GM12865 (cell line): Measurements from ENCODE around the gene SLC25A15.

ENCODE experiments used
- DNase-seq: peaks from one replicate; pipeline ENCODE4 v3.0.0; 2010; ENCODE audit warnings: low read depth
- H3K4me3 ChIP-seq: 2 replicates; pipeline ENCODE4 v1.5.1; 2011; ENCODE audit warnings: mild to moderate bottlenecking, low read depth, low read length, control low read depth
- CTCF ChIP-seq: IDR thresholded peaks from 2 replicates; pipeline ENCODE4 v1.5.1; 2011; ENCODE audit warnings: low read length, control low read depth, low read depth, inconsistent platforms; ENCODE audit not compliant: insufficient read depth; ENCODE audit errors: missing control alignments

The SLC25A15 gene

GRCh38 chr13:40800559-40800958, 11.1 kb downstream of the SLC25A15 start:
- no peak for DNase-seq
- no peak overlapping the region for H3K4me3 ChIP-seq
- TF ChIP-seq CTCF, result no peak

GRCh38 chr13:40801255-40802217, 12.1 kb downstream of the SLC25A15 start:
- no peak overlapping the region for H3K4me3 ChIP-seq
- no peak for TF ChIP-seq CTCF
- DNase-seq, result no peak

- no peak overlapping the region for H3K4me3 ChIP-seq
- TF ChIP-seq CTCF, result no peak
- no peak for DNase-seq
Observed at GRCh38 chr13:40803316-40803715, 13.9 kb downstream of the SLC25A15 start.

GRCh38 chr13:40806241-40806640, 16.8 kb downstream of the SLC25A15 start:
- no peak overlapping the region for H3K4me3 ChIP-seq
- DNase-seq, result no peak
- no peak for TF ChIP-seq CTCF

GRCh38 chr13:40809471-40809870, 20.1 kb downstream of the SLC25A15 start:
- no peak overlapping the region for H3K4me3 ChIP-seq
- DNase-seq, result no peak
- TF ChIP-seq CTCF, result no peak

GRCh38 chr13:40812102-40812501, 22.7 kb downstream of the SLC25A15 start:
- no peak for TF ChIP-seq CTCF
- H3K4me3 ChIP-seq, result no peak overlapping the region
- DNase-seq, result no peak

GRCh38 chr13:40812724-40813445, 23.5 kb downstream of the SLC25A15 start:
- DNase-seq, result no peak
- no peak for TF ChIP-seq CTCF
- H3K4me3 ChIP-seq, result no peak overlapping the region
